Measurements from ENCODE around the gene TLE3. TPM values are rescaled to one million over a fixed set of nuclear protein-coding genes. Genes with fewer than 3 reads are reported as not detected.
A peak's percentile ranks its signal among the peaks of the same experiment; 100 is the strongest.

TLE3 gene
- total and polyA plus RNA-seq, 2 experiments from 2014 or later: 20.5 to 38.2 TPM

- H3K4me3 ChIP-seq: no peak overlapping the region
- TF ChIP-seq, protein P1, sequence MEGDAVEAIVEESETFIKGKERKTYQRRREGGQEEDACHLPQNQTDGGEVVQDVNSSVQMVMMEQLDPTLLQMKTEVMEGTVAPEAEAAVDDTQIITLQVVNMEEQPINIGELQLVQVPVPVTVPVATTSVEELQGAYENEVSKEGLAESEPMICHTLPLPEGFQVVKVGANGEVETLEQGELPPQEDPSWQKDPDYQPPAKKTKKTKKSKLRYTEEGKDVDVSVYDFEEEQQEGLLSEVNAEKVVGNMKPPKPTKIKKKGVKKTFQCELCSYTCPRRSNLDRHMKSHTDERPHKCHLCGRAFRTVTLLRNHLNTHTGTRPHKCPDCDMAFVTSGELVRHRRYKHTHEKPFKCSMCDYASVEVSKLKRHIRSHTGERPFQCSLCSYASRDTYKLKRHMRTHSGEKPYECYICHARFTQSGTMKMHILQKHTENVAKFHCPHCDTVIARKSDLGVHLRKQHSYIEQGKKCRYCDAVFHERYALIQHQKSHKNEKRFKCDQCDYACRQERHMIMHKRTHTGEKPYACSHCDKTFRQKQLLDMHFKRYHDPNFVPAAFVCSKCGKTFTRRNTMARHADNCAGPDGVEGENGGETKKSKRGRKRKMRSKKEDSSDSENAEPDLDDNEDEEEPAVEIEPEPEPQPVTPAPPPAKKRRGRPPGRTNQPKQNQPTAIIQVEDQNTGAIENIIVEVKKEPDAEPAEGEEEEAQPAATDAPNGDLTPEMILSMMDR (IDR thresholded peaks at IDR 0.05; ENCODE audit: low read depth, low read length): no peak
- no peaks in the 10 kb centered on the region for H3K36me3 ChIP-seq
- no peaks in the 10 kb centered on the region for H3K9me3 ChIP-seq (ENCODE audit: low read depth)
- no peak overlapping the region for H3K27ac ChIP-seq
- peaks cover 43% of the 10 kb centered on the region for H3K27me3 ChIP-seq
- H3K4me1 ChIP-seq (ENCODE audit: low read depth): peaks cover 5% of the 10 kb centered on the region
- peak; percentile 92 to 95 for DNase-seq (ENCODE audit: low read depth in 1 of 2, low spot score in 1 of 2)
These were observed 44.8 kb upstream of the TLE3 start for GRCh38 chr15:70142322-70143191.

DNA sequence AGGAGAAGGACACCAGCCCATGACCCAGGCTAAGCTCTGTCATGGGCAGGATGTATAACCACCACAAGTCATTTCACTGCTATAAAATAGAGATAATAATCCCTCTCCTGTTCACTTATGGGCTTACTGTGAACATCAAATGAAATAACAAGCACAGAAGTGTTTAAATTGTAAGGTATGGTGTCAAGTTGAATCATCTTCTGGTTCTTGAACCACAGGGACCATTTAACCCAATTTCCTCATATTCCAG is 44.3 kb upstream of the TLE3 start:
- DNase-seq (ENCODE audit: low read depth in 1 of 2, low spot score in 1 of 2): no peak
- no peak overlapping the region for H3K27ac ChIP-seq
- H3K4me1 ChIP-seq (ENCODE audit: low read depth): peaks cover 5% of the 10 kb centered on the region
- H3K9me3 ChIP-seq (ENCODE audit: low read depth): no peaks in the 10 kb centered on the region
- TF ChIP-seq, protein P1 (IDR thresholded peaks at IDR 0.05; ENCODE audit: low read depth, low read length): no peak
- peaks cover 37% of the 10 kb centered on the region for H3K27me3 ChIP-seq
- H3K4me3 ChIP-seq: no peak overlapping the region
- no peaks in the 10 kb centered on the region for H3K36me3 ChIP-seq

- Histone ChIP-seq H3K36me3 (no peaks in the 10 kb centered on the region), H3K4me1 (ENCODE audit: low read depth) (peaks cover 5% of the 10 kb centered on the region), H3K27me3 (peaks cover 38% of the 10 kb centered on the region), H3K9me3 (ENCODE audit: low read depth) (no peaks in the 10 kb centered on the region), H3K4me3 (no peak overlapping the region), H3K27ac (no peak overlapping the region)
- no peak for DNase-seq (ENCODE audit: low read depth in 1 of 2, low spot score in 1 of 2)
- TF ChIP-seq, protein P1 (IDR thresholded peaks at IDR 0.05; ENCODE audit: low read depth, low read length): no peak
These were observed 43.8 kb upstream of the TLE3 start for GRCh38 chr15:70141376-70142071.

- Histone ChIP-seq H3K9me3 (ENCODE audit: low read depth) (no peaks in the 10 kb centered on the region), H3K27ac (no peak overlapping the region), H3K36me3 (no peaks in the 10 kb centered on the region), H3K4me1 (ENCODE audit: low read depth) (peaks cover 5% of the 10 kb centered on the region), H3K27me3 (peaks cover 35% of the 10 kb centered on the region), H3K4me3 (no peak overlapping the region)
- TF ChIP-seq, protein P1 (IDR thresholded peaks at IDR 0.05; ENCODE audit: low read depth, low read length): no peak
- DNase-seq (ENCODE audit: low read depth in 1 of 2, low spot score in 1 of 2): peak in 1 of 2 donors; percentile 64
These were observed 43.0 kb upstream of the TLE3 start for GRCh38 chr15:70140543-70141375.

GRCh38 chr15:70140025-70140542 is 42.4 kb upstream of the TLE3 start:
- no peak for DNase-seq (ENCODE audit: low read depth in 1 of 2, low spot score in 1 of 2)
- Histone ChIP-seq H3K27me3 (peaks cover 31% of the 10 kb centered on the region), H3K9me3 (ENCODE audit: low read depth) (no peaks in the 10 kb centered on the region), H3K4me1 (ENCODE audit: low read depth) (peaks cover 5% of the 10 kb centered on the region), H3K27ac (no peak overlapping the region), H3K36me3 (no peaks in the 10 kb centered on the region), H3K4me3 (no peak overlapping the region)
- TF ChIP-seq, protein P1 (IDR thresholded peaks at IDR 0.05; ENCODE audit: low read depth, low read length): no peak
